ENCODE data around the gene IFNL2.

GRCh38 chr19:39230096-39230764 lies 38.0 kb upstream of the IFNL2 start:
- TF ChIP-seq, protein P1, sequence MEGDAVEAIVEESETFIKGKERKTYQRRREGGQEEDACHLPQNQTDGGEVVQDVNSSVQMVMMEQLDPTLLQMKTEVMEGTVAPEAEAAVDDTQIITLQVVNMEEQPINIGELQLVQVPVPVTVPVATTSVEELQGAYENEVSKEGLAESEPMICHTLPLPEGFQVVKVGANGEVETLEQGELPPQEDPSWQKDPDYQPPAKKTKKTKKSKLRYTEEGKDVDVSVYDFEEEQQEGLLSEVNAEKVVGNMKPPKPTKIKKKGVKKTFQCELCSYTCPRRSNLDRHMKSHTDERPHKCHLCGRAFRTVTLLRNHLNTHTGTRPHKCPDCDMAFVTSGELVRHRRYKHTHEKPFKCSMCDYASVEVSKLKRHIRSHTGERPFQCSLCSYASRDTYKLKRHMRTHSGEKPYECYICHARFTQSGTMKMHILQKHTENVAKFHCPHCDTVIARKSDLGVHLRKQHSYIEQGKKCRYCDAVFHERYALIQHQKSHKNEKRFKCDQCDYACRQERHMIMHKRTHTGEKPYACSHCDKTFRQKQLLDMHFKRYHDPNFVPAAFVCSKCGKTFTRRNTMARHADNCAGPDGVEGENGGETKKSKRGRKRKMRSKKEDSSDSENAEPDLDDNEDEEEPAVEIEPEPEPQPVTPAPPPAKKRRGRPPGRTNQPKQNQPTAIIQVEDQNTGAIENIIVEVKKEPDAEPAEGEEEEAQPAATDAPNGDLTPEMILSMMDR (IDR thresholded peaks at IDR 0.05): no peak
- TF ChIP-seq POLR2A (IDR thresholded peaks at IDR 0.05) (no peak), EP300 (IDR thresholded peaks at IDR 0.05) (no peak), POLR2AphosphoS5 (IDR thresholded peaks at IDR 0.05) (no peak)
